ENCODE data around the gene ARNT2. TPM values are rescaled to one million over a fixed set of nuclear protein-coding genes. Genes with fewer than 3 reads are reported as not detected.
A peak's percentile ranks its signal among the peaks of the same experiment; 100 is the strongest.

ARNT2 gene
- total RNA-seq: not detected
- not detected for polyA plus RNA-seq

DNA sequence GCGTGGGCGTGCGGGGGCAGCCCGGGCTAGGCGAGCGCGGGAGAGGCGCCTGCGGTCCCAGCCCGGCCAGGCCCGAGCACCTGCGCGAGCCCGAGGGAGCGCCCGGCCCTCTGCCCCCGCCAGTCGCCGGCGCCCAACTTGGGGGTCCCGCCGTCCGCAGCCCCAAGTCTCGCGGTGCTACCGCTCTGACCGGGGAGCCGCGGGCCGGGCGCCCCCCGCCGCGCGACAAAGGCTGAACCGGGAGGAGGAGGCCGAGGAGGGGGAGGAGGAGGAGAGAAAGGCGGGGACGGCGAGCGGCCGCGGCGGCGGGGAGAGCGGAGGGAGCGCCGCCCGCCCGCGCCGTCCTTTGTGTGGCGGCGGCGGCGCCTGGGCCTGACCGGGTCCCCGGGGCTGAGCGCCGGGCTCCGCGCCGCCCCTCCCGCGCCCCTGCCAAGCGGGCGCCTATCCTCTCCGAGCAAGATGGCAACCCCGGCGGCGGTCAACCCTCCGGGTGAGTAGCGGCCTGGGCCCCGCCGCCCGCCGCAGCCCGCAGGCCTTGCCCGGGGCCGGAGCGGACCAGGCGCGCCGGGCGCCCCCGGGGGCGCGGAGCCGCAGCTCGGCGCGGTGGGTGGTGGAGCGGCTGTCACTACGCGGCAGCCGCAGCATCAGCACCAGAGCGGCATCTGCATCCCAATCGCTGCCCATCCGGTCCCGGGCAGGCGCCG is at the start of gene ARNT2:
ARNT2 (plus strand) TSS at position 326 of the 704 bp plus-strand sequence; CDS start at position 460, 134 bp downstream.
- no peak for ATAC-seq (ENCODE audit: low read depth in 2 of 2)

DNA sequence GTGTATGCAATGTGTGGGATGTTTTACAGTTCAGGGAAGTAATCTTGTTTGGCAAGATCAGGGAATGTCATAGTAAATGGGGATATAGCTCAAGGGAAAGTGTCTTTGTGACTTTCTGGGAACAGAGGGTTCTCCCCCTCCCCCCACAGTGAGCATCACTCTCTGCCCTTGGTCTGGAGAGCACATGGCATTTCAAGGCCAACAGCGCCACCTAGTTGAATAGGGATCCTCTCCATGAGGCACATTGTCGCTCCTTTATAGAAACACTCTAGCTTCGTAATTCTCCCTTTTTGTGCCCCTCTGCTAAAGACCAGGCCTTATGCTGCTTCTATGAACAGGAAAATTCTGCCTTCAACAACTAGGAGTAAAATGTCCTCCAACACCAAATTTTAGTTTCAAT is 37.1 kb upstream of the ARNT2 start:
- H3K36me3 Mint-ChIP-seq: no peaks in the 10 kb centered on the region
- peaks cover 0 to 33% (median 7%) of the 10 kb centered on the region in 7 donors for H3K9me3 Mint-ChIP-seq
- H3K27ac Mint-ChIP-seq: no peak overlapping the region

More for the DNA sequence above, at the start of gene ARNT2:
- H3K27ac Mint-ChIP-seq: no peak within 1 kb of the TSS
- no peaks in the 10 kb centered on the region for H3K36me3 Mint-ChIP-seq
- H3K27me3 ChIP-seq (ENCODE audit: control insufficient read depth, insufficient read depth, low read length): peaks cover 28% of the 10 kb centered on the region
- peaks cover 0 to 2% (median 0%) of the 10 kb centered on the region in 7 donors for H3K9me3 Mint-ChIP-seq
- peaks cover 62% of the 10 kb centered on the region for H3K27me3 Mint-ChIP-seq
- H3K36me3 ChIP-seq (ENCODE audit: control insufficient read depth, insufficient read depth, low read length): no peaks in the 10 kb centered on the region
- H3K4me3 ChIP-seq (ENCODE audit: low read depth, low read length): no peak within 1 kb of the TSS
- no peak within 1 kb of the TSS for H3K27ac ChIP-seq (ENCODE audit: insufficient read depth, low read length, poor library complexity, severe bottlenecking)
- H3K9me3 ChIP-seq (ENCODE audit: control insufficient read depth in 2 of 2, low read length in 2 of 2): no peaks in the 10 kb centered on the region
- peaks cover 0 to 13% (median 0%) of the 10 kb centered on the region in 4 donors for H3K4me1 Mint-ChIP-seq
- H3K4me3 Mint-ChIP-seq: peak within 1 kb of the TSS in 1 of 4 donors; percentile 22
- no peak for DNase-seq
- no peaks in the 10 kb centered on the region for H3K4me1 ChIP-seq (ENCODE audit: control insufficient read depth, insufficient read depth, low read length, poor library complexity, severe bottlenecking)

DNA sequence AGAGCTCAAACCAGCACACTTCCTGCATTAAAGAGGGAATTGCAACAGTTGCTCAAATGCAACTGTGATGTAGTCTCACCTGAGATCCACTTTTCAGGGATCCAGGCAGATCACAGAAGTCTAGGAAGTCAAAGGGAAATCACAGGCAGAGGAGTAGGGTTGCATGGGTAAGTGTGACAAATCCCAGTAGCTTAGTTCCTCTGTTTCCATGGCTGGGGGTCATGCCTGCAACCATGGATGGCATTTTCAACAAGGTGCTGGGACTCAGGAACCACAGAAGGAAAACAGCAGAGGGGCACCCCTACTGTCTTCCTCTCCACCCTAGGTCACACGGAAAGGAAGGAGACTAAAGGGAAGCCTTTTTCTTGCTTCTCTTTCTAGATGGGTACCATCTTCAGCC is 36.5 kb upstream of the ARNT2 start:
- Histone ChIP-seq H3K36me3 (ENCODE audit: control insufficient read depth, insufficient read depth, low read length) (no peaks in the 10 kb centered on the region), H3K4me3 (ENCODE audit: low read depth, low read length) (no peak overlapping the region), H3K9me3 (ENCODE audit: control insufficient read depth in 2 of 2, low read length in 2 of 2) (peaks cover 15 to 25% of the 10 kb centered on the region in 2 experiments), H3K27ac (ENCODE audit: insufficient read depth, low read length, poor library complexity, severe bottlenecking) (no peak overlapping the region), H3K4me1 (ENCODE audit: control insufficient read depth, insufficient read depth, low read length, poor library complexity, severe bottlenecking) (no peaks in the 10 kb centered on the region), H3K27me3 (ENCODE audit: control insufficient read depth, insufficient read depth, low read length) (no peaks in the 10 kb centered on the region)
- no peak overlapping the region for H3K4me3 Mint-ChIP-seq
- no peaks in the 10 kb centered on the region for H3K36me3 Mint-ChIP-seq
- ATAC-seq (ENCODE audit: low read depth in 2 of 2): no peak
- peaks cover 8% of the 10 kb centered on the region for H3K27me3 Mint-ChIP-seq
- H3K4me1 Mint-ChIP-seq: no peaks in the 10 kb centered on the region
- no peak overlapping the region for H3K27ac Mint-ChIP-seq
- DNase-seq: no peak
- H3K9me3 Mint-ChIP-seq: peaks cover 0 to 33% (median 7%) of the 10 kb centered on the region in 7 donors

More for the DNA sequence above, 37.1 kb upstream of the ARNT2 start:
- H3K27me3 Mint-ChIP-seq: peaks cover 8% of the 10 kb centered on the region
- Histone ChIP-seq H3K27ac (ENCODE audit: insufficient read depth, low read length, poor library complexity, severe bottlenecking) (no peak overlapping the region), H3K9me3 (ENCODE audit: control insufficient read depth in 2 of 2, low read length in 2 of 2) (peaks cover 15 to 25% of the 10 kb centered on the region in 2 experiments), H3K4me3 (ENCODE audit: low read depth, low read length) (no peak overlapping the region), H3K27me3 (ENCODE audit: control insufficient read depth, insufficient read depth, low read length) (no peaks in the 10 kb centered on the region), H3K36me3 (ENCODE audit: control insufficient read depth, insufficient read depth, low read length) (no peaks in the 10 kb centered on the region), H3K4me1 (ENCODE audit: control insufficient read depth, insufficient read depth, low read length, poor library complexity, severe bottlenecking) (no peaks in the 10 kb centered on the region)
- DNase-seq: no peak
- no peaks in the 10 kb centered on the region for H3K4me1 Mint-ChIP-seq
- no peak overlapping the region for H3K4me3 Mint-ChIP-seq
- ATAC-seq (ENCODE audit: low read depth in 2 of 2): no peak

- ATAC-seq (ENCODE audit: low read depth in 2 of 2): no peak
- no peaks in the 10 kb centered on the region for H3K36me3 Mint-ChIP-seq
- Histone ChIP-seq H3K27ac (ENCODE audit: insufficient read depth, low read length, poor library complexity, severe bottlenecking) (no peak overlapping the region), H3K36me3 (ENCODE audit: control insufficient read depth, insufficient read depth, low read length) (no peaks in the 10 kb centered on the region), H3K4me3 (ENCODE audit: low read depth, low read length) (no peak overlapping the region), H3K4me1 (ENCODE audit: control insufficient read depth, insufficient read depth, low read length, poor library complexity, severe bottlenecking) (no peaks in the 10 kb centered on the region), H3K9me3 (ENCODE audit: control insufficient read depth in 2 of 2, low read length in 2 of 2) (peaks cover 14 to 21% of the 10 kb centered on the region in 2 experiments), H3K27me3 (ENCODE audit: control insufficient read depth, insufficient read depth, low read length) (no peaks in the 10 kb centered on the region)
- no peaks in the 10 kb centered on the region for H3K4me1 Mint-ChIP-seq
- peaks cover 4% of the 10 kb centered on the region for H3K27me3 Mint-ChIP-seq
- H3K9me3 Mint-ChIP-seq: peaks cover 0 to 20% (median 7%) of the 10 kb centered on the region in 7 donors
- no peak for DNase-seq
- no peak overlapping the region for H3K27ac Mint-ChIP-seq
- no peak overlapping the region for H3K4me3 Mint-ChIP-seq
These were observed 32.3 kb upstream of the ARNT2 start for GRCh38 chr15:80371924-80372323.

DNA sequence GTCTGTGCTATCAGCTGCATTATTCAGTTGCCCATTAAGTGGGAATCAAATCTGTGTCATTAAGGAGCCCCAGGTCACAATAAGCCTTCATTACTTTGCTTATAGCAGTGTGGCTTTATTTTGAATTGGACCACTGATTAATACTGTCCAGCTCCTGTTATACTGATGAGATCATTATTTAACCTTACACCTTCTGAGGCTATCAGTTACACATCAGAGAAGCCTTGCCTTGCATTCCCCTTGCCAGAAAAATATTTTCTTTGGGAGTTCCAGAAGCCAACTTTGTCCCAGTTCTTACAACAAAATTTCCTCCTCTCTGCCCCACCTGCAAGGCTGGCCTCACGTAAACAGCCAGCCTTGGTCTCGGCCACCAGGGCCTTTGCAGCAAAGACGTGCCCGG is 29.7 kb upstream of the ARNT2 start:
- H3K9me3 ChIP-seq (ENCODE audit: control insufficient read depth in 2 of 2, low read length in 2 of 2): no peaks in the 10 kb centered on the region
- H3K36me3 ChIP-seq (ENCODE audit: control insufficient read depth, insufficient read depth, low read length): no peaks in the 10 kb centered on the region
- ATAC-seq (ENCODE audit: low read depth in 2 of 2): no peak
- peaks cover 4% of the 10 kb centered on the region for H3K27me3 Mint-ChIP-seq
- no peaks in the 10 kb centered on the region for H3K27me3 ChIP-seq (ENCODE audit: control insufficient read depth, insufficient read depth, low read length)
- H3K36me3 Mint-ChIP-seq: no peaks in the 10 kb centered on the region
- DNase-seq: no peak
- no peaks in the 10 kb centered on the region for H3K4me1 Mint-ChIP-seq
- H3K4me3 ChIP-seq (ENCODE audit: low read depth, low read length): no peak overlapping the region
- no peaks in the 10 kb centered on the region for H3K4me1 ChIP-seq (ENCODE audit: control insufficient read depth, insufficient read depth, low read length, poor library complexity, severe bottlenecking)
- no peak overlapping the region for H3K27ac ChIP-seq (ENCODE audit: insufficient read depth, low read length, poor library complexity, severe bottlenecking)
- peaks cover 0 to 7% (median under 1%) of the 10 kb centered on the region in 7 donors for H3K9me3 Mint-ChIP-seq
- no peak overlapping the region for H3K27ac Mint-ChIP-seq
- no peak overlapping the region for H3K4me3 Mint-ChIP-seq

- no peaks in the 10 kb centered on the region for H3K4me1 Mint-ChIP-seq
- no peak overlapping the region for H3K4me3 ChIP-seq (ENCODE audit: low read depth, low read length)
- no peak overlapping the region for H3K4me3 Mint-ChIP-seq
- H3K27ac ChIP-seq (ENCODE audit: insufficient read depth, low read length, poor library complexity, severe bottlenecking): no peak overlapping the region
- H3K27me3 Mint-ChIP-seq: no peaks in the 10 kb centered on the region
- H3K9me3 Mint-ChIP-seq: peaks cover 0 to 2% (median 0%) of the 10 kb centered on the region in 7 donors
- H3K36me3 Mint-ChIP-seq: no peaks in the 10 kb centered on the region
- no peaks in the 10 kb centered on the region for H3K27me3 ChIP-seq (ENCODE audit: control insufficient read depth, insufficient read depth, low read length)
- no peak for ATAC-seq (ENCODE audit: low read depth in 2 of 2)
- no peak for DNase-seq
- H3K27ac Mint-ChIP-seq: no peak overlapping the region
- no peaks in the 10 kb centered on the region for H3K4me1 ChIP-seq (ENCODE audit: control insufficient read depth, insufficient read depth, low read length, poor library complexity, severe bottlenecking)
- no peaks in the 10 kb centered on the region for H3K36me3 ChIP-seq (ENCODE audit: control insufficient read depth, insufficient read depth, low read length)
- H3K9me3 ChIP-seq (ENCODE audit: control insufficient read depth in 2 of 2, low read length in 2 of 2): no peaks in the 10 kb centered on the region
These were observed 28.0 kb upstream of the ARNT2 start for GRCh38 chr15:80375968-80376891.

DNA sequence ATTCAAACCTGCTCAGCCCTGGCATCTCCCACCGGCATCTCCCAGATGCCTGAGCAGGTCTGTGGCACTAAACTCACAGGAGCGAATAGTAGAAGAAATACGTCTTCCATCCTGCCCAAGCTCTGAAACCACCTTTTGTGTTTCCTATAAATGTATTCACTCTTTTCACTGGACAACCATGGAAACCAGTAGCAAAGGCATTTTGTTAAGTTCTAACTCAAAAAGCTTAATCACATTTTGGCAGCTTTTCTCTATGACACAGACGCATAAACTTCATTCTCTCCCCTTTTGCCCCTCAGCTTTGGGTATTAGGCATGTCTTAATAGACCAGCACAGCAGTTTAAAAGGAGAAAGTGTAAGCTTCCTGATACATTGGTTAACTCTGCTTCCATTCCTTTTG is 24.5 kb upstream of the ARNT2 start:
- H3K9me3 ChIP-seq (ENCODE audit: control insufficient read depth in 2 of 2, low read length in 2 of 2): peaks cover 0 to 2% of the 10 kb centered on the region in 2 experiments
- H3K4me1 ChIP-seq (ENCODE audit: control insufficient read depth, insufficient read depth, low read length, poor library complexity, severe bottlenecking): no peaks in the 10 kb centered on the region
- H3K4me3 ChIP-seq (ENCODE audit: low read depth, low read length): no peak overlapping the region
- DNase-seq (no peak), ATAC-seq (ENCODE audit: low read depth in 2 of 2) (no peak)
- H3K27ac ChIP-seq (ENCODE audit: insufficient read depth, low read length, poor library complexity, severe bottlenecking): no peak overlapping the region
- Mint-ChIP-seq H3K9me3 (peaks cover 0 to 4% (median 2%) of the 10 kb centered on the region in 7 donors), H3K27me3 (no peaks in the 10 kb centered on the region), H3K4me1 (no peaks in the 10 kb centered on the region), H3K27ac (no peak overlapping the region), H3K36me3 (no peaks in the 10 kb centered on the region), H3K4me3 (no peak overlapping the region)
- no peaks in the 10 kb centered on the region for H3K27me3 ChIP-seq (ENCODE audit: control insufficient read depth, insufficient read depth, low read length)
- no peaks in the 10 kb centered on the region for H3K36me3 ChIP-seq (ENCODE audit: control insufficient read depth, insufficient read depth, low read length)
